Heart right ventricle (tissue), 16 donors: Measurements from ENCODE around the gene FERMT2. TPM values are rescaled to one million over a fixed set of nuclear protein-coding genes. Genes with fewer than 3 reads are reported as not detected.

ENCODE experiments used
- ATAC-seq, 8 donors: fragments of 200-7000 bp; cut with Tn5 transposase; one replicate each; pipeline ENCODE4 v1.9.1; 2020; ENCODE audit warnings: mild to moderate bottlenecking in 8 of 8, moderate library complexity in 8 of 8, moderate number of reproducible peaks in 1 of 8
- DNase-seq, 2 donors: peaks; one replicate each; pipeline ENCODE4 v3.0.0-alpha.2; 2020
- H3K27ac ChIP-seq, 10 donors: fragments of 200-600 bp; sonication (generic) in 2 of 10; one replicate each; pipeline versions ENCODE4 v1.5.0 to v1.8.0; 2020 to 2022; ENCODE audit warnings: mild to moderate bottlenecking in 3 of 10
- H3K27me3 ChIP-seq, 7 donors: fragments of 200-600 bp; one replicate each; pipeline ENCODE4 v1.8.0; 2021 to 2022; ENCODE audit warnings: mild to moderate bottlenecking in 2 of 7
- H3K36me3 ChIP-seq, 9 donors: fragments of 200-600 bp; sonication (generic) in 1 of 9; one replicate each; pipeline versions ENCODE4 v1.5.0 to v1.8.0; 2020 to 2022; ENCODE audit warnings: mild to moderate bottlenecking in 2 of 9
- H3K4me1 ChIP-seq, 9 donors: fragments of 200-600 bp; sonication (generic) in 1 of 9; one replicate each; pipeline versions ENCODE4 v1.5.0 to v1.8.0; 2020 to 2022; ENCODE audit warnings: mild to moderate bottlenecking in 4 of 9
- H3K4me3 ChIP-seq, 10 donors: fragments of 200-600 bp; sonication (generic) in 2 of 10; one replicate each; pipeline versions ENCODE4 v1.5.0 to v1.8.0; 2020 to 2022; ENCODE audit warnings: mild to moderate bottlenecking in 7 of 10, moderate library complexity in 2 of 10
- H3K9me3 ChIP-seq, 11 donors: fragments of 200-600 bp in 10 of 11; sonication (generic) in 2 of 11; one replicate each; pipeline versions ENCODE4 v1.5.0 to v1.8.0; 2013 to 2022; ENCODE audit warnings: mild to moderate bottlenecking in 2 of 11, control low read depth in 1 of 11, moderate library complexity in 1 of 11
- WGBS, 2 donors: extraction: QIAGEN DNeasy Blood & Tissue Kit; methylation state at CpG; one replicate each; pipeline ENCODE4 v1.1.7; 2013; ENCODE audit warnings: inconsistent platforms in 1 of 2; 5-methylcytosine and 5-hydroxymethylcytosine counted together
- intact Hi-C, 10 donors: fragments of 100-400 bp; cut with DNase I; formaldehyde crosslinking; loops; one replicate each; pipeline versions ENCODE4 v1.11.1 to v1.14.2; 2022
- polyA plus RNA-seq, 2 donors: library from polyadenylated mRNA; stranded (reverse); fragments of 200-250 nt; gene quantifications; one replicate each; pipeline ENCODE4 v1.2.3, GENCODE V29; 2013
- total RNA-seq, 10 donors: library from RNA; stranded (reverse); fragmentation: NEBNext Ultra II Directional in 3 of 10; extraction: Animal tissue kit (Norgen Biotek cat#: 25700) in 3 of 10; gene quantifications; one replicate each; pipeline versions ENCODE4 v1.2.1 to v1.2.4, GENCODE V29; 2021 to 2023
- TF ChIP-seq, protein P1 (sequence below), 9 donors: fragments of 200-600 bp; sonication (generic) in 2 of 9; IDR thresholded peaks; one replicate each; pipeline versions ENCODE4 v1.5.0 to v1.8.0; 2021 to 2022; ENCODE audit warnings: antibody characterized with exemption in 9 of 9, mild to moderate bottlenecking in 5 of 9, moderate library complexity in 1 of 9
- donor health status: Arrhythmogenic right ventricular cardiomyopathy.
- donor health status: ischemic (EF 13 %, LVEDD 7.1; RV severe dilation, severe dysfunction).
- donor health status: healthy with polysubstance abuse.
- donor health status: DM: no; HTN: yes; CAD: no.
- donor health status: DM: no; HTN: no; CAD: no.
- donor health status: ischemic (EF 25% LVEDD 6.9; RV normal size, moderate dysfunction).
- donor health status: ischemic (EF 25% LVEDD 5.7; RV mildly dilated, moderate dysfunction).
- donor health status: healthy.
- donor health status: DM: yes; HTN: yes; CAD: no.
- donor health status: Ischemic cardiomyopathy.
- donor health status: ischemic (EF 35%, LVEDD 5.7; RV mildly dilated, moderate dysfunction).
- donor health status: nonischemic (EF 11% LVEDD 7.7; RV severe dilation, severe dysfunction).
- donor health status: DM: yes; HTN: yes; CAD: no.
- donor health status: PGD.
- donor health status: ischemic (EF 29% LVEDD 5.4; RV normal size, mild dysfunction).
- donor health status: nonischemic (EF 23%, LVEDD 6.1; RV moderate dilation, normal function).

FERMT2 gene
- total and polyA plus RNA-seq, 12 donors = 45.7 to 175 (median 111) TPM

DNA sequence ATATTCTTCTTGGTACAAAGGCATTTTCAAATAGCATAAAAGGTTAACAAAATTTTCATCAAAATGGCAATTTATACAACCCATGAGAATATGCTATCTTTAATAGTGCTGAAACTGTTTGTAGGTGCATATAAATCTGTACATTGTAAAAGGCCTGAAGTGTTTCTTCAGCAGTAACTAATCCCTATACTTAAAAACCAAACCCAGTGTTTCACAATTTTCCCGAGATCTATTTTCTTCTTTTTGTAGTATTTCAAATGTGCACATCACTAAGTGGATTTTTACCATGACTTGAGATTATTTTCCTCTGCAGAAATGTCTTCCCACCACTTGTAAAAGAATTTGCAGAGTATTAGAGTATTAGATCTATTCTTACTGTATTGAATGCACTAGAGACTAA, 76.5 kb downstream of the FERMT2 start:
- peaks cover 0 to 100% (median 62%) of the 10 kb centered on the region in 9 donors for H3K36me3 ChIP-seq
- no peak overlapping the region for H3K4me3 ChIP-seq
- TF ChIP-seq, protein P1, sequence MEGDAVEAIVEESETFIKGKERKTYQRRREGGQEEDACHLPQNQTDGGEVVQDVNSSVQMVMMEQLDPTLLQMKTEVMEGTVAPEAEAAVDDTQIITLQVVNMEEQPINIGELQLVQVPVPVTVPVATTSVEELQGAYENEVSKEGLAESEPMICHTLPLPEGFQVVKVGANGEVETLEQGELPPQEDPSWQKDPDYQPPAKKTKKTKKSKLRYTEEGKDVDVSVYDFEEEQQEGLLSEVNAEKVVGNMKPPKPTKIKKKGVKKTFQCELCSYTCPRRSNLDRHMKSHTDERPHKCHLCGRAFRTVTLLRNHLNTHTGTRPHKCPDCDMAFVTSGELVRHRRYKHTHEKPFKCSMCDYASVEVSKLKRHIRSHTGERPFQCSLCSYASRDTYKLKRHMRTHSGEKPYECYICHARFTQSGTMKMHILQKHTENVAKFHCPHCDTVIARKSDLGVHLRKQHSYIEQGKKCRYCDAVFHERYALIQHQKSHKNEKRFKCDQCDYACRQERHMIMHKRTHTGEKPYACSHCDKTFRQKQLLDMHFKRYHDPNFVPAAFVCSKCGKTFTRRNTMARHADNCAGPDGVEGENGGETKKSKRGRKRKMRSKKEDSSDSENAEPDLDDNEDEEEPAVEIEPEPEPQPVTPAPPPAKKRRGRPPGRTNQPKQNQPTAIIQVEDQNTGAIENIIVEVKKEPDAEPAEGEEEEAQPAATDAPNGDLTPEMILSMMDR (IDR thresholded peaks at IDR 0.05) = no peak
- H3K4me1 ChIP-seq = peaks cover 0 to 34% (median 26%) of the 10 kb centered on the region in 9 donors
- no peaks in the 10 kb centered on the region for H3K9me3 ChIP-seq
- DNase-seq (no peak), ATAC-seq (no peak)
- intact Hi-C loops = loop anchor here in 1 of 10 donors (10.0 kb wide), 1 partner anchor 80 kb away; the partner anchor contains the start of gene FERMT2
- WGBS, 2 donors = 93 to 97% methylated on average over 1 of the region's 1 CpG
- H3K27me3 ChIP-seq = no peaks in the 10 kb centered on the region
- H3K27ac ChIP-seq = no peak overlapping the region

DNA sequence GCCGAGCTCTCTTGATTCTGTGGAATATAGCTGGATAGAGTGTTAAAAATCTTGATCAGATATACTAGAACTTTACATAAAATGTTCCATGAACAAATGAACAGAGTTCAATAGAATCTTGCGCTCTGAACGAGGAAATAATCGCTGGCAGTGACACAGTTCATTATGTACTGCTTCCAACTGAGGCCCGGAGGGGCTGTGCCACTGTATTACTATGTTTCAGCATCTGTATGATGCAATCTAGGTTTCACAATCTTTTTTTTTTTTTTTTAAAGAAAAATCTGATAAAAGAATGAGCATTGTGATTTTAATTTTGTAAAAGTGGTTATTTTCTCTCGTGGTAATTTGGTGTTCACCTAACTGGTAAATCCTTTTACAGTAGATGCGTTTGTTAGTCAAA, 77.2 kb downstream of the FERMT2 start:
- no peak for DNase-seq
- H3K9me3 ChIP-seq = no peaks in the 10 kb centered on the region
- peak overlapping the region in 1 of 10 donors; percentile 6 for H3K27ac ChIP-seq
- no peak overlapping the region for H3K4me3 ChIP-seq
- H3K36me3 ChIP-seq = peaks cover 2 to 100% (median 69%) of the 10 kb centered on the region in 9 donors
- 82 to 88% methylated on average over 7 of the region's 7 CpGs for WGBS, 2 donors
- H3K4me1 ChIP-seq = peaks cover 0 to 32% (median 20%) of the 10 kb centered on the region in 9 donors
- TF ChIP-seq, protein P1 (IDR thresholded peaks at IDR 0.05) = no peak
- intact Hi-C loops = loop anchor here in 1 of 10 donors (10.0 kb wide), 1 partner anchor 81 kb away; the partner anchor contains the start of gene FERMT2
- no peaks in the 10 kb centered on the region for H3K27me3 ChIP-seq
- ATAC-seq = peak in 1 of 8 donors; percentile 53

- peaks cover 3 to 100% (median 72%) of the 10 kb centered on the region in 9 donors for H3K36me3 ChIP-seq
- 84 to 89% methylated on average over 4 of the region's 4 CpGs for WGBS, 2 donors
- H3K4me3 ChIP-seq = no peak overlapping the region
- no peak for ATAC-seq
- H3K27me3 ChIP-seq = no peaks in the 10 kb centered on the region
- TF ChIP-seq, protein P1 (IDR thresholded peaks at IDR 0.05) = no peak
- peak overlapping the region in 1 of 10 donors; percentile 6 for H3K27ac ChIP-seq
- intact Hi-C loops = loop anchor here in 1 of 10 donors (10.0 kb wide), 1 partner anchor 82 kb away; the partner anchor contains the start of gene FERMT2
- DNase-seq = no peak
- H3K9me3 ChIP-seq = no peaks in the 10 kb centered on the region
- peaks cover 0 to 28% (median 13%) of the 10 kb centered on the region in 9 donors for H3K4me1 ChIP-seq
Observed at GRCh38 chr14:52873065-52873464, 77.8 kb downstream of the FERMT2 start.

DNA sequence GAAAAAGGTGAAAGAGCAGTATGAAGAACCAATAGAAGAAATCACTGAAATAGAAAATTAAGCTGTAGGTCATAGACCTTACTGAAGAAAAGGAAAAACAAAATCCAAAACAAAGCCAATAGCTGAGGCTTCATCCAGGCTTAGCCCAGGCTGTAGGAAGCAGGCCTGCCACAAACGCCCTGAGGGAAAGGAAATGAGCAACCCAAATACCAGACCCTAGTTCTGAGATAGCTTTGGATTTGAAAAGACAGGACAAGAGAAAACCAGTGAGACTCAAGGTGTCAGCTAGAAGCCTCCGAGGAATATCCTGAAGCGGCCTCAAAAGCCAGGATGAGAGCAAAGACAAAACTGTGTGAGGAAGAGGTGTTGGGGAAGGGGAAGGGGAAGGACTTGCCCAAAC, 79.2 kb downstream of the FERMT2 start:
- DNase-seq = no peak
- no peak overlapping the region for H3K27ac ChIP-seq
- H3K4me1 ChIP-seq = peaks cover 0 to 14% (median 0%) of the 10 kb centered on the region in 9 donors
- WGBS, 2 donors = 90% methylated on average over 3 of the region's 3 CpGs
- H3K9me3 ChIP-seq = no peaks in the 10 kb centered on the region
- intact Hi-C loops = loop anchor here in 1 of 10 donors (10.0 kb wide), 1 partner anchor 83 kb away; the partner anchor contains the start of gene FERMT2
- TF ChIP-seq, protein P1 (IDR thresholded peaks at IDR 0.05) = no peak
- ATAC-seq = no peak
- no peaks in the 10 kb centered on the region for H3K27me3 ChIP-seq
- H3K4me3 ChIP-seq = no peak overlapping the region
- H3K36me3 ChIP-seq = peaks cover 3 to 100% (median 74%) of the 10 kb centered on the region in 9 donors
